Heart left ventricle (tissue), 16 donors: Measurements from ENCODE around the gene NR3C1. TPM values are rescaled to one million over a fixed set of nuclear protein-coding genes. Genes with fewer than 3 reads are reported as not detected.

Experiments
- ATAC-seq, 4 donors: fragments of 200-7000 bp; cut with Tn5 transposase; one replicate each; pipeline ENCODE4 v1.9.1; 2020 to 2022; ENCODE audit warnings: moderate library complexity in 4 of 4, mild to moderate bottlenecking in 3 of 4, moderate number of reproducible peaks in 1 of 4
- DNase-seq, 5 donors: peaks; one replicate each; pipeline ENCODE4 v3.0.0-alpha.2; 2020
- H3K27ac ChIP-seq, 12 donors: fragments of 200-600 bp; sonication (generic) in 4 of 12; one replicate each; pipeline versions ENCODE4 v1.5.0 to v1.8.0; 2016 to 2022; ENCODE audit warnings: mild to moderate bottlenecking in 2 of 12
- H3K27me3 ChIP-seq, 9 donors: fragments of 200-600 bp; sonication (generic) in 2 of 9; one replicate each; pipeline versions ENCODE4 v1.5.1 to v1.8.0; 2016 to 2022; ENCODE audit warnings: mild to moderate bottlenecking in 3 of 9
- H3K36me3 ChIP-seq, 9 donors: fragments of 200-600 bp; sonication (generic) in 2 of 9; one replicate each; pipeline versions ENCODE4 v1.5.0 to v1.8.0; 2018 to 2022; ENCODE audit warnings: mild to moderate bottlenecking in 2 of 9
- H3K4me1 ChIP-seq, 12 donors: fragments of 200-600 bp; sonication (generic) in 4 of 12; one replicate each; pipeline versions ENCODE4 v1.5.0 to v1.8.0; 2016 to 2022; ENCODE audit warnings: mild to moderate bottlenecking in 3 of 12
- H3K4me3 ChIP-seq, 12 donors: fragments of 200-600 bp; sonication (generic) in 4 of 12; one replicate each; pipeline versions ENCODE4 v1.5.0 to v1.8.0; 2017 to 2022; ENCODE audit warnings: mild to moderate bottlenecking in 9 of 12, moderate library complexity in 4 of 12
- H3K9me3 ChIP-seq, 12 donors: fragments of 200-600 bp; sonication (generic) in 4 of 12; one replicate each; pipeline versions ENCODE4 v1.5.0 to v1.8.0; 2016 to 2022; ENCODE audit warnings: mild to moderate bottlenecking in 1 of 12
- POLR2A ChIP-seq, 2 donors: fragments of 450-650 bp; IDR thresholded peaks; one replicate each; pipeline ENCODE4 v1.6.1; 2017; ENCODE audit warnings: antibody characterized with exemption in 2 of 2, mild to moderate bottlenecking in 2 of 2, moderate library complexity in 2 of 2
- WGBS, 4 donors: extraction: QIAGEN DNeasy Blood & Tissue Kit in 2 of 4; methylation state at CpG; one replicate each; pipeline versions ENCODE4 v1.1.5 to v1.1.7; 2013 to 2018; 5-methylcytosine and 5-hydroxymethylcytosine counted together
- intact Hi-C, 10 donors: fragments of 100-400 bp; cut with DNase I; formaldehyde crosslinking; loops; one replicate each; pipeline versions ENCODE4 v1.11.1 to v1.14.2; 2022
- polyA plus RNA-seq, 2 donors: library from polyadenylated mRNA; stranded (reverse); fragments of 200-250 nt; gene quantifications; one replicate each; pipeline ENCODE4 v1.2.3, GENCODE V29; 2013
- total RNA-seq, 9 donors: library from RNA; depleted of rRNA in 2 of 9; stranded (reverse); fragments of >200 nt in 2 of 9; fragmentation: NEBNext Ultra II Directional in 3 of 9; extraction: Animal tissue kit (Norgen Biotek cat#: 25700) in 3 of 9; gene quantifications; one replicate each; pipeline versions ENCODE4 v1.1.0 to v1.2.4, GENCODE V29; 2016 to 2023
- TF ChIP-seq, protein P1 (sequence below), 12 donors: fragments of 200-600 bp; sonication (generic) in 4 of 12; IDR thresholded peaks; one replicate each; pipeline versions ENCODE4 v1.5.0 to v1.8.0; 2018 to 2022; ENCODE audit warnings: antibody characterized with exemption in 12 of 12, mild to moderate bottlenecking in 5 of 12
- donor health status: ischemic (EF 13 %, LVEDD 7.1; RV severe dilation, severe dysfunction).
- donor health status: healthy with polysubstance abuse.
- donor health status: DM: no; HTN: yes; CAD: no.
- donor health status: DM: no; HTN: no; CAD: no.
- donor health status: ischemic (EF 25% LVEDD 6.9; RV normal size, moderate dysfunction).
- donor health status: ischemic (EF 25% LVEDD 5.7; RV mildly dilated, moderate dysfunction).
- donor health status: healthy.
- donor health status: DM: yes; HTN: yes; CAD: no.
- donor health status: ischemic (EF 35%, LVEDD 5.7; RV mildly dilated, moderate dysfunction).
- donor health status: nonischemic (EF 11% LVEDD 7.7; RV severe dilation, severe dysfunction).
- donor health status: DM: yes; HTN: yes; CAD: no.
- donor health status: PGD.
- donor health status: ischemic (EF 29% LVEDD 5.4; RV normal size, mild dysfunction).
- donor health status: nonischemic (EF 23%, LVEDD 6.1; RV moderate dilation, normal function).

The NR3C1 gene
- total and polyA plus RNA-seq, 11 donors = 10.4 to 73.7 (median 45.3) TPM

DNA sequence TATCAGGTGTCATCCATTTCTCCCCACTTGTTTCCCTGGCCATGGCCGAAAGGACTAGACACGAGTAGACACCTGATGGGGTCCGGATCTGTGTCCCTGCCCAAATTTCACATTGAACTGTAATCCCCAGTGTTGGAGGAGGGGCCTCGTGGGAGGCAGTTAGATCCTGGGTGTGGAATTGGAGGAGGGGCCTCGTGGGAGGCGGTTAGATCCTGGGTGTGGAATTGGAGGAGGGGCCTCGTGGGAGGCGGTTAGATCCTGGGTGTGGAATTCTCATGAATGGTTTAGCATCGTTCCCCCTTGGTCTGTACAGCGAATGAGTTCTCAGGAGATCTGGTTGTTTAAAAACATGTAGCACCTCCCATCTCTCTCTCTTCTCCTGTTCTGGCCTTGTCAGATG lies 165.8 kb downstream of the NR3C1 start:
- Histone ChIP-seq H3K4me3 (no peak overlapping the region), H3K27me3 (no peaks in the 10 kb centered on the region), H3K4me1 (peaks cover 0 to 8% (median 0%) of the 10 kb centered on the region in 12 donors), H3K9me3 (no peaks in the 10 kb centered on the region), H3K36me3 (no peaks in the 10 kb centered on the region), H3K27ac (no peak overlapping the region)
- 96 to 97% (median 96%) methylated on average over 10 of the region's 10 CpGs for WGBS, 4 donors
- DNase-seq (no peak), ATAC-seq (no peak)
- TF ChIP-seq, protein P1, sequence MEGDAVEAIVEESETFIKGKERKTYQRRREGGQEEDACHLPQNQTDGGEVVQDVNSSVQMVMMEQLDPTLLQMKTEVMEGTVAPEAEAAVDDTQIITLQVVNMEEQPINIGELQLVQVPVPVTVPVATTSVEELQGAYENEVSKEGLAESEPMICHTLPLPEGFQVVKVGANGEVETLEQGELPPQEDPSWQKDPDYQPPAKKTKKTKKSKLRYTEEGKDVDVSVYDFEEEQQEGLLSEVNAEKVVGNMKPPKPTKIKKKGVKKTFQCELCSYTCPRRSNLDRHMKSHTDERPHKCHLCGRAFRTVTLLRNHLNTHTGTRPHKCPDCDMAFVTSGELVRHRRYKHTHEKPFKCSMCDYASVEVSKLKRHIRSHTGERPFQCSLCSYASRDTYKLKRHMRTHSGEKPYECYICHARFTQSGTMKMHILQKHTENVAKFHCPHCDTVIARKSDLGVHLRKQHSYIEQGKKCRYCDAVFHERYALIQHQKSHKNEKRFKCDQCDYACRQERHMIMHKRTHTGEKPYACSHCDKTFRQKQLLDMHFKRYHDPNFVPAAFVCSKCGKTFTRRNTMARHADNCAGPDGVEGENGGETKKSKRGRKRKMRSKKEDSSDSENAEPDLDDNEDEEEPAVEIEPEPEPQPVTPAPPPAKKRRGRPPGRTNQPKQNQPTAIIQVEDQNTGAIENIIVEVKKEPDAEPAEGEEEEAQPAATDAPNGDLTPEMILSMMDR (IDR thresholded peaks at IDR 0.05) = no peak
- TF ChIP-seq POLR2A (IDR thresholded peaks at IDR 0.05) = no peak
- intact Hi-C loops = no loop called here

DNA sequence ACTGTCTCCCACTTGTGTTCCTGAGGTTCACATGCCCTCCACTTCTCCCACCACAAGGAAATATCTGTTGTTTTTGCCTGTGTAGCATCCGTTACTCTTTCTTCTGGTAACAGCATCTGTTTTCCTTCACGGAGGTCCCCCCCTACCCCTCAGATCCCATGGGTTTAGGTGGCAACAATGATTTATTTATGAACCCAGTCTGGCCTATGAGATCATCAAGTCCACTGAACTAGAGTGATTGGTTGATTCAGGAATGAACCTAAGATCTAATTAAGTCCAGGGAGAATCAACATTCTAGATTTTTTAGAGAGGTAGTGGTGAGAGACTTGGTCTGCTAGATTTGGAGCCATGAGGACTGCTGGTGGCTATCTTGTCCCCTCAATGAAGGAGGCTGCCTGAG lies 166.8 kb downstream of the NR3C1 start:
- ATAC-seq = no peak
- no peak overlapping the region for H3K4me3 ChIP-seq
- WGBS, 4 donors = 84 to 93% (median 92%) methylated on average over 2 of the region's 2 CpGs
- DNase-seq = no peak
- no peaks in the 10 kb centered on the region for H3K9me3 ChIP-seq
- H3K27me3 ChIP-seq = no peaks in the 10 kb centered on the region
- peaks cover 0 to 8% (median 0%) of the 10 kb centered on the region in 12 donors for H3K4me1 ChIP-seq
- TF ChIP-seq, protein P1 (IDR thresholded peaks at IDR 0.05) = no peak
- TF ChIP-seq POLR2A (IDR thresholded peaks at IDR 0.05) = no peak
- H3K27ac ChIP-seq = no peak overlapping the region
- intact Hi-C loops = no loop called here
- H3K36me3 ChIP-seq = no peaks in the 10 kb centered on the region

- no peak for TF ChIP-seq POLR2A (IDR thresholded peaks at IDR 0.05)
- TF ChIP-seq, protein P1 (IDR thresholded peaks at IDR 0.05) = no peak
These were observed 168.1 kb downstream of the NR3C1 start for GRCh38 chr5:143235423-143235822.

DNA sequence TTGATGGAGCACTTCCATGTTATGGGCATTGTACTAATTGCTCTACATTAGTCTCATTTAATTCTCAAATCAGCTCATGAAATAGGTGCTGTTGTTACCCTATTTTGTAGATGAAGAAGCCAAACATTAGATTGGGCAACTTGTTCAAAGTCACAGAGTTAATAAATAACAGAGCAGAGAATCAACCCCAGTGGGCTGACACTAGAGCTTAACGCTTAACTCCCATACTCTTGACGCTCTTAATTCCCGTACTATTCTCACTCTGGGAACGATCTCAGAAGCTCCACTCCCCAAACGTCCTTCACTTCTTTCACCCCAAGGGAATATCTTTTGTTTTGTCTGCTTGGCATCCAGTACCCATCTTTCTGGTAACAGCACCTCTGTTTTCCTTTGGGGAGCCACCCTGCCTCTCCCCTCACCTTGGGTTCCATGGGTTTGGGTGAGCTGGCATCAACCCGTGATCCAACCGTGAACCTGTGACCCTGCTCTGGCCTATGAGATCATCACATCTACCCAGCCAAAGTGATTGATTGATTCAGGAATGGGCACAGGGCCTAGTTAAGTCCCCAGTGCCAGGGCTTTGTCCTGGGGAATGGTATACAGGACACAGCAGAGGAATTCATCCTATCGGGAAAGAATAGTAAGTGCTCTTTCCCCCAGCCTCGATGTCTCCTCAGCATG lies 169.2 kb downstream of the NR3C1 start:
- no peak for TF ChIP-seq POLR2A (IDR thresholded peaks at IDR 0.05)
- TF ChIP-seq, protein P1 (IDR thresholded peaks at IDR 0.05) = no peak
- WGBS, 4 donors = 79 to 90% (median 88%) methylated on average over 9 of the region's 9 CpGs
- intact Hi-C loops = no loop called here
- DNase-seq = no peak
- Histone ChIP-seq H3K9me3 (no peaks in the 10 kb centered on the region), H3K4me1 (peaks cover 0 to 19% (median 9%) of the 10 kb centered on the region in 12 donors), H3K4me3 (no peak overlapping the region), H3K27ac (no peak overlapping the region), H3K36me3 (no peaks in the 10 kb centered on the region), H3K27me3 (no peaks in the 10 kb centered on the region)
- no peak for ATAC-seq

More at GRCh38 chr5:143235423-143235822, 168.1 kb downstream of the NR3C1 start:
- Histone ChIP-seq H3K36me3 (no peaks in the 10 kb centered on the region), H3K4me1 (peaks cover 0 to 12% (median 0%) of the 10 kb centered on the region in 12 donors), H3K4me3 (no peak overlapping the region), H3K27ac (no peak overlapping the region), H3K27me3 (no peaks in the 10 kb centered on the region), H3K9me3 (no peaks in the 10 kb centered on the region)
- ATAC-seq (no peak), DNase-seq (no peak)
- intact Hi-C loops = no loop called here
- WGBS, 4 donors = 87 to 93% (median 91%) methylated on average over 3 of the region's 3 CpGs
